MCF 10A (cell line): ENCODE results near the gene FRAS1. TPM values are rescaled to one million over a fixed set of nuclear protein-coding genes. Genes with fewer than 3 reads are reported as not detected.

Source experiments
- BruUV-seq: library from RNA; stranded (reverse); fragments of 400-500 nt; replicated peaks from 2 replicates; lab custom pipeline; 2021; lab: Mats Ljungman, UMichigan
- CTCF ChIA-PET: fragments of 300-600 bp; sonication (Branson Sonifier 250); formaldehyde crosslinking; extraction: SDS; loops from one replicate; lab custom pipeline; 2021; ENCODE audit warnings: antibody characterized with exemption, inconsistent platforms; lab: Yijun Ruan, JAX
- POLR2A ChIA-PET: fragments of 300-600, 350-650 bp; sonication (Branson Sonifier 250); formaldehyde crosslinking; extraction: SDS; loops from one replicate; lab custom pipeline; 2020; ENCODE audit warnings: antibody characterized with exemption, inconsistent platforms; lab: Yijun Ruan, JAX
- DNase-seq: peaks from one replicate; pipeline ENCODE4 v3.0.0-alpha.2; 2018; ENCODE audit not compliant: unreplicated experiment
- H3K27ac Mint-ChIP-seq: one replicate; pipeline ENCODE4 v1.8.0; 2022; ENCODE audit warnings: mild to moderate bottlenecking, low read depth, mixed read lengths; ENCODE audit not compliant: unreplicated experiment
- H3K27me3 Mint-ChIP-seq: one replicate; pipeline ENCODE4 v1.8.0; 2022; ENCODE audit warnings: mixed read lengths; ENCODE audit not compliant: insufficient read depth, unreplicated experiment
- H3K36me3 Mint-ChIP-seq: one replicate; pipeline ENCODE4 v1.8.0; 2022; ENCODE audit warnings: mild to moderate bottlenecking, moderate library complexity, mixed read lengths; ENCODE audit not compliant: insufficient read depth, unreplicated experiment
- H3K4me1 Mint-ChIP-seq: one replicate; pipeline ENCODE4 v1.8.0; 2022; ENCODE audit warnings: mixed read lengths; ENCODE audit not compliant: insufficient read depth, unreplicated experiment
- H3K4me3 Mint-ChIP-seq: one replicate; pipeline ENCODE4 v1.8.0; 2022; ENCODE audit warnings: mild to moderate bottlenecking, moderate library complexity, mixed read lengths; ENCODE audit not compliant: unreplicated experiment
- H3K9me3 Mint-ChIP-seq: one replicate; pipeline ENCODE4 v1.8.0; 2022; ENCODE audit warnings: mixed read lengths; ENCODE audit not compliant: unreplicated experiment
- CTCF ChIP-seq: fragments of 200-600 bp; IDR thresholded peaks from one replicate; pipeline ENCODE4 v1.8.0; 2022; ENCODE audit warnings: antibody characterized with exemption, mild to moderate bottlenecking; ENCODE audit not compliant: unreplicated experiment
- intact Hi-C: fragments of 100-400 bp; cut with micrococcal nuclease; formaldehyde crosslinking; loops from 2 replicates; pipeline ENCODE4 v1.14.1; 2022
- total RNA-seq: library from RNA; stranded (reverse); gene quantifications from 2 replicates; pipeline ENCODE4 v1.2.3, GENCODE V29; 2022

The FRAS1 gene
- total RNA-seq, 1 experiment from 2014 or later: 2.0 TPM

- no peaks in the 10 kb centered on the region for H3K27me3 Mint-ChIP-seq
- H3K9me3 Mint-ChIP-seq: no peaks in the 10 kb centered on the region
- intact Hi-C loops: no loop called here
- no peaks in the 10 kb centered on the region for H3K36me3 Mint-ChIP-seq
- no peak for TF ChIP-seq CTCF
- CTCF ChIA-PET: no interaction called here
- no peak overlapping the region for H3K4me3 Mint-ChIP-seq
- no peak overlapping the region for H3K27ac Mint-ChIP-seq
- H3K4me1 Mint-ChIP-seq: no peaks in the 10 kb centered on the region
- no TSS peak for BruUV-seq
- POLR2A ChIA-PET: no interaction called here
- no peak for DNase-seq
These were observed 315.3 kb downstream of the FRAS1 start for GRCh38 chr4:78372355-78372988.

- no peak overlapping the region for H3K27ac Mint-ChIP-seq
- peaks cover 13% of the 10 kb centered on the region for H3K4me1 Mint-ChIP-seq
- intact Hi-C loops: no loop called here
- BruUV-seq: no TSS peak
- H3K36me3 Mint-ChIP-seq: no peaks in the 10 kb centered on the region
- ChIA-PET POLR2A (no interaction called here), CTCF (no interaction called here)
- TF ChIP-seq CTCF: no peak
- no peak overlapping the region for H3K4me3 Mint-ChIP-seq
- H3K9me3 Mint-ChIP-seq: no peaks in the 10 kb centered on the region
- H3K27me3 Mint-ChIP-seq: no peaks in the 10 kb centered on the region
- DNase-seq: no peak
These were observed 320.4 kb downstream of the FRAS1 start for GRCh38 chr4:78377555-78377954.

GRCh38 chr4:78379040-78379439 lies 321.9 kb downstream of the FRAS1 start:
- Mint-ChIP-seq H3K4me3 (no peak overlapping the region), H3K27ac (no peak overlapping the region), H3K9me3 (no peaks in the 10 kb centered on the region), H3K4me1 (peaks cover 13% of the 10 kb centered on the region), H3K36me3 (no peaks in the 10 kb centered on the region), H3K27me3 (no peaks in the 10 kb centered on the region)
- ChIA-PET CTCF (interaction anchor here (0.5 kb wide), 1 partner anchor 10 kb away, joined by 3 read pairs; no protein-coding TSS in a partner anchor), POLR2A (no interaction called here)
- no peak for TF ChIP-seq CTCF
- DNase-seq: no peak
- intact Hi-C loops: no loop called here
- BruUV-seq: no TSS peak

GRCh38 chr4:78379991-78380729 lies 323.0 kb downstream of the FRAS1 start:
- no peak for TF ChIP-seq CTCF
- H3K9me3 Mint-ChIP-seq: no peaks in the 10 kb centered on the region
- no peaks in the 10 kb centered on the region for H3K36me3 Mint-ChIP-seq
- H3K4me3 Mint-ChIP-seq: no peak overlapping the region
- intact Hi-C loops: no loop called here
- no TSS peak for BruUV-seq
- peak; percentile 33 for DNase-seq
- H3K4me1 Mint-ChIP-seq: peaks cover 13% of the 10 kb centered on the region
- ChIA-PET CTCF (interaction anchor here (0.6 to 1.4 kb wide), 3 partner anchors 29 to 395 kb away, joined by 3 read pairs; no protein-coding TSS in a partner anchor), POLR2A (interaction anchor here (0.8 to 1.2 kb wide), 2 partner anchors 45 to 321 kb away, joined by 3 read pairs; no protein-coding TSS in a partner anchor)
- no peaks in the 10 kb centered on the region for H3K27me3 Mint-ChIP-seq
- H3K27ac Mint-ChIP-seq: no peak overlapping the region
